HG03342 (cell line): Measurements from ENCODE around the gene CENPE.

Source experiments
- ATAC-seq: cut with Tn5 transposase; IDR thresholded peaks from one replicate; pipeline ENCODE4 v1.9.1; 2021; ENCODE audit warnings: mild to moderate bottlenecking, moderate library complexity; ENCODE audit not compliant: unreplicated experiment

The CENPE gene

DNA sequence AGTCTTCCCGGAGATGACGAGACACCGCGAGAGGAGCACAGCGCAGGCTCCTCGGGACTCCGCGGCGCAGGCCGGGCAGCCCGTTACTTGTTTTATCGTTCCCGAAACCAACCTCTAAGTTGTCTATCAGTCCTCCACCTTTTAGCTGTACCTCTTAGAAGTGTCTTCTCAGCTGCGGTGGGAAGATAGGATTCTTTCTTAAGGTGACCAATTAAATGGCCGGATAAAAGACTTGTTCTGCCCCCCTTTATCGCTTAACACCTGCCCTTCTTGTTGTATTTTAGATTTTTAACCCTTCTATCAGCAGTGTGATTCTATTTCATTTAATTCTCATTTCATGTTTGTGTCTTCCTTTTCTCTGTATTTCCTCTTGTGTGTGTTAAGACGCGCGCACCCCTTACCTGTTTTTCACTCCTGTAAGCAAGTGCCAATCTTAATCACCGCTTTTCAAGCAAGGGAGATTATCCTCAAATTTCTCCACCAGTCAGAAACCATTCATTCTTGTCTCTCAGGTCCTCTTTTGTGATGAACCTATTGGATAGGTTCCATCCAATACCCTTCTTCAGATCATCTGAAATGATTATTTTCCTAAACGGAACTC is 121.3 kb downstream of the CENPE start, which contains the start of gene SLC9B2:
TSS of gene SLC9B2 (minus strand) at position 15 of the 601 bp plus-strand sequence. CDS start 9,211 bp downstream, outside the sequence.
- peak; percentile 36 for ATAC-seq

DNA sequence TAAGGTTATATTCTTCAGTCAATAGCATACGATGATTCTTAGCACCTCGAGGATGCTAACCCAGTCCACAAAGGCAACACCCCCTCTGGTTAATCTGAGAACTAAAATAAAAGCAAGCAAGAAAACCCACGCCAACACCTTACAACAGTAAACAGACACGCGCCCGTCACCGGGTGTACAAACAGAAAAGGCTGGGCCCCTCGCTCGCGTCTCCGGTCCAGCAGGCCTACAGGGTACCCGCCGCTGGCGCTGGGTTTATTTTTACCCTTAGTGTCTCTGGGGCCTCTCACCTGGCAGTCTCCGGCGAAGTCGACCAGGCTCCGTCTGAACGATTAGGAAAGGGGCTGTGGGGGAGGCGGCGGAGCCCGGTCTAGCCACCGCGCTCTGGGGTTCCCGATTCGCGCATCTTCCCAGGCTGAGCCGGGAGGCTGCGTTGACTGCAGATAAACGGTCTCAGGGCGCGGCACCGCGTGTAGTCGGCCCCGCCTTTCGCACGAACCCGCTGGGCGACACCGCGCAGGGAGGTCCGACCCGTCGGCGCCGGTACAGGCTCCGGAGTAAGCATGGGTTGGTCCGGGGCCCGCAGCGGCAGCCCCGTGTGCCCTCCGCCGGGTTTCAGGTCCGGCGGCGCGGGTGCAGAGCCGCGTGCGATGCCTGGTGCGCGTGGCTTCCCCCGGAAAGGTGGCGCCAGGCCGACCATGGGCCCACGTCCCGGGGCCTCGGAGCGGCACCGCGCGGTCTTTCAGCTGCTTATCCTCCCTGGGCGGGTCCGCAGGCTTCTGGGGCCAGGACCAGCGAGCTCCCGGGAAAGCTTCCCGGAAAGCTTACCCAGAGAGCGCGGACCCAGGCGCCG is 122.0 kb downstream of the CENPE start:
- peak; percentile 58 for ATAC-seq

DNA sequence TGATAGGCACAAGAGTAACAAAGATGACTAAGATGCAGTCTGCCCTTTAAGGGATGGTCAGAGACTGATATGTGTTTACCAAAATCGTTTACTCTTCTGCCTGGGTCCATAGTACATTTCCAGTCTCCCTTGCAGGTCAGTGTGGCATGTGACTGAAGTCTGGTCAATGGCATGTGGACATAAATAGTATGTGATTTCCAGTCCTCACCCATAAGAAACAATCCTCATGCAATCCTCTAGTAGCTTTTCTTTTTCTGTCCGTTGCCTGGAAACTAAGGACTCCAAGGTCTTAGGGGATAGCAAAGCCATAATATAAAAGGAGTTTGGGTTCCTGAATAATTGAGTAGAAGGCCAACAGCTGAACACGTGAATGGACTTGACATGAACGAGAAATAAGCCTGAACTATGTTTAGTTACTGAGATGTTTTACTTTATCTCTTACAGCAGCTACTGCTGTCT is 122.7 kb downstream of the CENPE start:
- ATAC-seq: peak; percentile 1

DNA sequence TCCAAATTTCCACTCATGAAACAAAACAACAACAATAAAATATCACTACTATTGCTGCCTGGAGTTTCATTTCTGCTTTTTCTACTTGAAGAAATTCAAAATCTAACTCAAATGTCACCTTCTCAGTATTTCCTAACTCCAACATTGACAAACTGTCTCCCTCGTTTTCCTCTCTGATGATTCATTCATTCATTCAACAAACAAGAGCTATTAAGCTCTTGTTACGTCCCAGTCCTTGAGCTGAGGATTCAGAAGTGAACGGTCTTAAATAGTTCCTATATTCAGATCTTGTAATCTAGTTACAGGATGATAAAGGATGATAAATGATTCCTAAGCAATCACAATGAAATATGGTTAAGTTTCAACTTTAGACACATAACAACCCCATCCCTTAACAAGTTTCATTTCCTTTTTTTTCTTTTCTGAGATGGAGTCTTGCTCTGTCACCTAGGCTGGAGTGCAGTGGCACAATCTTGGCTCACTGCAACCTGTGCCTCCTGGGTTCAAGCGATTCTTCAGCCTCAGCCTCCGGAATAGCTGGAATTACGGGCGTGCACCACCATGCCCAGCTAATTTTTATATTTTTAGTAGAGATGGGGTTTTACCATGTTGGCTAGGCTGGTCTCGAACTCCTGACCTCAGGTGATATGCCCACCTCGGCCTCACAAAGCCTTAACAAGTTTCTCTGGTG is 123.3 kb downstream of the CENPE start:
- peak; percentile 34 for ATAC-seq

DNA sequence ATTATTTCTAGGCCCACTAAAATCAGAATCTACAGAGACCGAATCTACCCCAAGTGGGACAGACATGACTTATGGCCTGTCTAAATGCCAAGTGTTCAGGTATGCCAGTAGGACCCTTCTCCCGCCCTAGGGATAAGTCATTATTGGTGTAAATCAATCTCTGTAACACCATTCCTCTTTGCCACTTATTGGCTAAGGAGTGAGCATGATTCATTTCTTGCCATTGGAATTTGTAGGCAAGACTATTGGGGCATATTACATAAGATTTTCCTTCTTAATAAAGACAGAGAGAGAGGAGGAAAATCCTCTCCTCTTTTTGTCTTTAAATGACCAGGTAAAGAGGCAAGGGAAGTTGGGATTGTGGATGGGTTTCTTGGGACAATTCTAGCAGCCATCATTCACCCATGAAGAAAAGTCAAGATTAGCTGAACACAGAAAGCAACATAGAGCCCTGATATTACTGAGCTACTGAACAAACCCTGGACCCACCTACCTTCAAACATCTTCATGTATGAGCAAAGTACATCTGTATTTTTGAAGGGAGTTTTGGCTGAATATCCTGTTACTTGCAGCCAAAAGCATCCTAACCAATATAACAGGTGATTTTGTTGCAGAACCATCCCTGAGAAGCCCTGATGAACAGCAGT is 124.2 kb downstream of the CENPE start:
- no peak for ATAC-seq

DNA sequence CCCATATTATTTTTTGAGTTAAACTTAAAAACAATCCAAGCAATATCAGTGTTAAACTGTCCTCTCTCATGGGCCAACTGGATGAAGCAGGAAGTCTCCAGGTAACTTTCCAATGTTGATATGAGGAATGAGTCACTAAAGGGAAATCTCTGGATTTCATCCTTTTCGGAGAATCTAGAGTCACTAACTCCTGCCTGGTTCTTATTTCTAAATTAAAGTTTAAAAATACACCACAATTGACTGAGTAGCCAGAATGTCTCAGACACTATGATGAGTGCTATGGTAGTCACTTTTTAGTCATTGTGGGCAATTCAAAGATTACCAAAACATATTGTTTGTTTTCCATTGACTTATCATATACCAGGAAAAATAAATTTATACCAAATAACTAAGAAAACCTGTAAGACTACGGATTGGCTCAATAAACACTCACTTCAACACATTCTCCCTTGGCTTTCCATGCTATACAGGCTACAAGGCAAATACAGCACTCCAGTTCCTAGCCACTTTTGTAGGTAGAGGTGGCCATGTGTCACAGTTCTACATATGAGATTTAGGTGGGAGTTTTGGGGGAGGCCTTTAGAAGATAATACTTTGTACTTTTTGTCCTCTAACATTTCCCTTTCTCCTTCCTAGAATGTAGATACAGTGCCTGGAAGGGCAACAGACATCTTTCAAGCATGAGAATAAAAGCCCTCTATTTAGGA is 130.1 kb downstream of the CENPE start:
- no peak for ATAC-seq

DNA sequence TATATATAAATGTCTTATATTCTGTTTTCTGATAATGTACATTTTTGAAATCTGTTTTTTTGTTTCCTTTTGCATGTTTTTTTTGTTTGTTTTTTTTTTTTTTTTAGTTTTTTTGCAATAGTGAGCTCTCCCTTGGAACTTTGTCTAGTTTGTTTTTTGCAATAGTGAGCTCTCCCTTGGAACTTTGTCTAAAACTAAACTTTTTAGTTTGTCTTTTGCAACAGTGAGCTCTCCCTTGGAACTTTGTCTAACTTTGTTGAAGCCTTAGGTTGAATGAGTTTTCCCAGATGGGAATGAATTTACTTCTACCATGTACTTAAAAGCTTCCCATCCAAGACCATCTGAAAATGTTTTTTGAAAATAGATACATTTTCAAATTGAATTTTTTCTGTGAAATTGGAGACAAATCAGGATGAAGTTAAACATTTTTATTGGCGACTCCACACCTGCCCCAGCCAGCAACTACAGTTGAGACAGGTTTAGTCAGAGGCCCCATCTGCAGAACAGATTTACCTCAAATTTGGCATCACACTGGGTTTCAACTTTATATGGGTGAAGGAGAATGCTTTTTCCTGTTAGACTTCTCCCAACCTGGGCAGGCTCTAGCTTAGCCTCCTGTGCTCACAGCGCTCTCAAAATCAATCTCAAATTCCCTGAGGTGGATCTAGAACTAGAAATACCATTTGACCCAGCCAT is 137.5 kb downstream of the CENPE start:
- no peak for ATAC-seq
